Measurements from ENCODE around the gene PPTC7.

GRCh38 chr12:110532644-110533043 is 50.5 kb downstream of the PPTC7 start:
- TF ChIP-seq CTCF (IDR thresholded peaks at IDR 0.05) (no peak), POLR2A (IDR thresholded peaks at IDR 0.05) (no peak)
